Measurements from ENCODE around the gene PDZD2. TPM values are rescaled to one million over a fixed set of nuclear protein-coding genes. Genes with fewer than 3 reads are reported as not detected.

Gene PDZD2
- total RNA-seq, 1 donor from 2014 or later: 1.1 TPM

GRCh38 chr5:32090755-32091128, 451.8 kb downstream of the PDZD2 start:
- H3K9me3 Mint-ChIP-seq: no peaks in the 10 kb centered on the region
- no peaks in the 10 kb centered on the region for H3K36me3 ChIP-seq
- no peak for TF ChIP-seq EZH2phosphoT487 (IDR thresholded peaks at IDR 0.05)
- no peak for TF ChIP-seq EZH2 (IDR thresholded peaks at IDR 0.05)
- TF ChIP-seq CTCF (IDR thresholded peaks at IDR 0.05): no peak
- no peak overlapping the region for H3K4me3 Mint-ChIP-seq
- no peak overlapping the region for H3K27ac ChIP-seq
- no peak overlapping the region for H3K4me3 ChIP-seq
- H3K9ac ChIP-seq: no peak overlapping the region
- no peaks in the 10 kb centered on the region for H3K27me3 ChIP-seq
- H3K27ac Mint-ChIP-seq: no peak overlapping the region
- H2AFZ ChIP-seq (replicated peaks): no peak overlapping the region
- DNase-seq (ENCODE audit: low spot score): no peak
- no peaks in the 10 kb centered on the region for H4K20me1 ChIP-seq (ENCODE audit: low read depth)
- H3K36me3 Mint-ChIP-seq: peaks cover 2% of the 10 kb centered on the region
- no peaks in the 10 kb centered on the region for H3K4me1 Mint-ChIP-seq
- no peaks in the 10 kb centered on the region for H3K79me2 ChIP-seq (ENCODE audit: low read depth)
- no peak overlapping the region for H3K4me2 ChIP-seq
- no peaks in the 10 kb centered on the region for H3F3A ChIP-seq (ENCODE audit: low read depth)
- H3K27me3 Mint-ChIP-seq (ENCODE audit: insufficient read depth, low read depth): peaks cover 4% of the 10 kb centered on the region
- no peaks in the 10 kb centered on the region for H3K9me3 ChIP-seq (ENCODE audit: low read depth)
- no peaks in the 10 kb centered on the region for H3K4me1 ChIP-seq

- Histone ChIP-seq H3K9ac (no peak overlapping the region), H3K36me3 (no peaks in the 10 kb centered on the region), H3K79me2 (ENCODE audit: low read depth) (no peaks in the 10 kb centered on the region), H4K20me1 (ENCODE audit: low read depth) (no peaks in the 10 kb centered on the region), H3F3A (ENCODE audit: low read depth) (no peaks in the 10 kb centered on the region), H3K4me3 (no peak overlapping the region), H2AFZ (replicated peaks) (no peak overlapping the region), H3K4me2 (no peak overlapping the region), H3K9me3 (ENCODE audit: low read depth) (no peaks in the 10 kb centered on the region), H3K27me3 (no peaks in the 10 kb centered on the region), H3K4me1 (peaks cover under 1% of the 10 kb centered on the region), H3K27ac (no peak overlapping the region)
- Mint-ChIP-seq H3K27me3 (ENCODE audit: insufficient read depth, low read depth) (peaks cover 4% of the 10 kb centered on the region), H3K27ac (peak overlapping the region; percentile 50), H3K4me3 (no peak overlapping the region), H3K4me1 (no peaks in the 10 kb centered on the region), H3K36me3 (peaks cover 2% of the 10 kb centered on the region), H3K9me3 (no peaks in the 10 kb centered on the region)
- DNase-seq (ENCODE audit: low spot score): peak; percentile 91
- TF ChIP-seq EZH2 (IDR thresholded peaks at IDR 0.05): no peak
- peak; percentile 84 for TF ChIP-seq CTCF (IDR thresholded peaks at IDR 0.05)
- TF ChIP-seq EZH2phosphoT487 (IDR thresholded peaks at IDR 0.05): no peak
Measured at GRCh38 chr5:32092938-32093812, 454.2 kb downstream of the PDZD2 start.

GRCh38 chr5:32094691-32095090, 455.8 kb downstream of the PDZD2 start:
- H3F3A ChIP-seq (ENCODE audit: low read depth): no peaks in the 10 kb centered on the region
- no peak overlapping the region for H3K4me2 ChIP-seq
- no peaks in the 10 kb centered on the region for H4K20me1 ChIP-seq (ENCODE audit: low read depth)
- no peaks in the 10 kb centered on the region for H3K79me2 ChIP-seq (ENCODE audit: low read depth)
- no peak overlapping the region for H3K4me3 ChIP-seq
- H3K27me3 ChIP-seq: no peaks in the 10 kb centered on the region
- H3K27me3 Mint-ChIP-seq (ENCODE audit: insufficient read depth, low read depth): peaks cover 3% of the 10 kb centered on the region
- no peak overlapping the region for H3K9ac ChIP-seq
- no peak overlapping the region for H3K27ac ChIP-seq
- H3K27ac Mint-ChIP-seq: no peak overlapping the region
- peaks cover 7% of the 10 kb centered on the region for H3K4me1 ChIP-seq
- H3K4me3 Mint-ChIP-seq: no peak overlapping the region
- no peaks in the 10 kb centered on the region for H3K36me3 ChIP-seq
- H3K9me3 Mint-ChIP-seq: no peaks in the 10 kb centered on the region
- no peak for DNase-seq (ENCODE audit: low spot score)
- H3K9me3 ChIP-seq (ENCODE audit: low read depth): no peaks in the 10 kb centered on the region
- no peak overlapping the region for H2AFZ ChIP-seq (replicated peaks)
- peaks cover 6% of the 10 kb centered on the region for H3K36me3 Mint-ChIP-seq
- H3K4me1 Mint-ChIP-seq: no peaks in the 10 kb centered on the region
- TF ChIP-seq EZH2 (IDR thresholded peaks at IDR 0.05): no peak
- TF ChIP-seq EZH2phosphoT487 (IDR thresholded peaks at IDR 0.05): no peak
- TF ChIP-seq CTCF (IDR thresholded peaks at IDR 0.05): no peak

Data from neural progenitor cell (in vitro differentiated cells).